Spinal cord (tissue), 10 donors: Measurements from ENCODE around the gene IL17D. TPM values are rescaled to one million over a fixed set of nuclear protein-coding genes. Genes with fewer than 3 reads are reported as not detected.
A peak's percentile ranks its signal among the peaks of the same experiment; 100 is the strongest.

Experiments
- DNase-seq, 6 donors: peaks; one replicate each; pipeline versions ENCODE4 v3.0.0 to v3.0.0-alpha.2; 2013 to 2015; ENCODE audit warnings: low spot score in 6 of 6, low read depth in 4 of 6
- H3K27ac ChIP-seq: one replicate; pipeline ENCODE4 v1.5.1; 2013; ENCODE audit warnings: low read depth, low read length, control low read depth
- H3K27me3 ChIP-seq: one replicate; pipeline ENCODE4 v1.6.1; 2013; ENCODE audit warnings: low read length; ENCODE audit not compliant: control insufficient read depth, insufficient read depth
- H3K36me3 ChIP-seq: one replicate; pipeline ENCODE4 v1.6.1; 2013; ENCODE audit warnings: low read length; ENCODE audit not compliant: control insufficient read depth, insufficient read depth
- H3K4me1 ChIP-seq: one replicate; pipeline ENCODE4 v1.6.1; 2013; ENCODE audit warnings: low read length; ENCODE audit not compliant: control insufficient read depth, insufficient read depth
- H3K4me3 ChIP-seq: one replicate; pipeline ENCODE4 v1.5.1; 2013; ENCODE audit warnings: low read depth, low read length, control low read depth
- H3K9me3 ChIP-seq: one replicate; pipeline ENCODE4 v1.6.1; 2013; ENCODE audit warnings: low read length; ENCODE audit not compliant: control insufficient read depth, insufficient read depth
- WGBS: methylation state at CpG from one replicate; pipeline ENCODE4 v1.1.5; 2013; ENCODE audit warnings: missing lambda C conversion rate; ENCODE audit not compliant: insufficient coverage; 5-methylcytosine and 5-hydroxymethylcytosine counted together
- polyA plus RNA-seq, 2 donors: library from polyadenylated mRNA; unstranded; fragments of 120-200 nt; gene quantifications; one replicate each; pipeline ENCODE4 v1.2.1, GENCODE V29; 2013; ENCODE audit not compliant: insufficient read length in 2 of 2
- total RNA-seq, 2 donors: library from RNA; depleted of rRNA in 1 of 2; stranded (reverse); fragments of 120-200 nt in 1 of 2; fragments of >200 nt in 1 of 2; gene quantifications; one replicate each; pipeline versions ENCODE4 v1.2.3 to v1.2.4, GENCODE V29; 2013 to 2014
- donor health status: healthy.

Gene IL17D
- total and polyA plus RNA-seq, 4 donors: 19.8 to 94.7 (median 53.4) TPM

DNA sequence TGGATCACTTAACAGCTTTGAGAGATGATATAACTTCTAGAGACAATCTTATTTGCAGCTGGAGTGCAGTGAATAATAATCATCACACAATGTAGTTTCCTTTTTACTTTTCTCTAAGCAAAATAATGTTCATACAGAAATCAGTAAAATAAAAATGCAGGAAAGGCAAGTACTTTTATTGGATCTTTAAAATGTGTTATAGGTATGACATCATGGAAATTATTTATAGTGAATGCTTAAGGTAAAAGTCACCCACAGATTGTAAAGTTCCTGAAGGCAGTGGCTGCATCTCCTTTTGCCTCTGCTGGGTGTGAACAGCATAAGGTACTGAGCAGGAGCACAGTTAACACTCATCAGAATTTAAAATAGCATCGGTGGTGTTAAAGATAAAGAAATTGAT is 17.3 kb upstream of the IL17D start:
- H3K4me1 ChIP-seq: peaks cover 5% of the 10 kb centered on the region
- WGBS: no CpG with 5 or more reads among the region's 1 CpG
- no peak overlapping the region for H3K4me3 ChIP-seq
- peaks cover 3% of the 10 kb centered on the region for H3K36me3 ChIP-seq
- no peak for DNase-seq
- no peaks in the 10 kb centered on the region for H3K27me3 ChIP-seq
- H3K27ac ChIP-seq: no peak overlapping the region
- no peaks in the 10 kb centered on the region for H3K9me3 ChIP-seq

DNA sequence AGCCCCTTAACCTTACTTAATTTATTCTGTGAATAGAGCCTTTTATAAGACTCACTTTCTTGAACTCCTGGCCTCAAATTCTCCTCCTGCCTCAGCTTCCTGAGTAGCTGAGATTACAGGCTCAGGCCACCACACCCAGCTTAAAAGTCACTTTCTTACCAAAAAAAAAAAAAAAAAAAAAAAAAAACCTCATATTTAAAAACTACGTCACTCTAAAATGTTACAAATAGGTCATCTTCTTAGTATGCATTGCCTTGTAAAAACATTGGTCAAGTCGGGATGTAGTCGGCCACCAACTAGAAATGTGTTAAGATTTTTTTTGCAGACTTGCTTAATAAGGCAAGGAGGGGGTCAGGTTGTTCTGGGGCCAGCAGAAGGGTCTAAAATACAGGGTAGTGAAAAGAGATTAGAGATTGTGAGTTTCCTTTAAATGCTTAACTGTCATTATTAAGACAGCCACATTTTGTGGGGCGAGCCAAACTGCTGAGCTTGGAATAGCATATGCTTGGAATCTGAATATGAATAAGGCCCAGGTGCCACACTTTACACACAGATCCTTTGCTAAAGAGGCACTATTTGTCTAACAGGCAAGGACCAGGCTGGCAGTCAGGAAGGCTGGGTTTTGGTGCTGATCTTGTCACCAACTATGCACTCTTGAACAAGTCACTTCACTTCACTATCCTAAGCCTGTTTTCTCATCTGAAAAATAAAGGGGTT is 16.5 kb upstream of the IL17D start:
- WGBS: 29% methylated on average over 2 of the region's 4 CpGs
- no peak for DNase-seq
- peaks cover 3% of the 10 kb centered on the region for H3K36me3 ChIP-seq
- H3K4me1 ChIP-seq: peaks cover 5% of the 10 kb centered on the region
- no peaks in the 10 kb centered on the region for H3K9me3 ChIP-seq
- H3K4me3 ChIP-seq: no peak overlapping the region
- H3K27ac ChIP-seq: no peak overlapping the region
- no peaks in the 10 kb centered on the region for H3K27me3 ChIP-seq

DNA sequence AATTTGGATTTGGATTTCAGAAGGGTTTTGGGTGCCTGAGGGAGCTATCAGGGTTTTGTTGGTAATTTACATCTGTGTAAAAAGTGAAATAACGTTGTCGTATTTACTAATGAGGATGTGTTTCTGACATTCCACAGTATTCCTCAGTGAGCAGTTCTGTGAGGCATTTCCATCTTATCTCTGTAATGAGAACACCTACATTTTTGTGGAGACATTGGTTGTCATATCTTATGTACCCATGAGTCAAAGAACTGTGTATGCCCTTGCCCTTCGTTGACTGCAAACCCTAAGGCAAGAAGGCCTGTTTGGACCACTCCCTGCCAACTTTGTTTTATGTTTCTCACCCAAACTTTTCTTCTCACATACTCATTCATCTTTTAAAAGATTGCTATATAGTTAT is 14.2 kb upstream of the IL17D start:
- no peaks in the 10 kb centered on the region for H3K27me3 ChIP-seq
- no peaks in the 10 kb centered on the region for H3K9me3 ChIP-seq
- no peak overlapping the region for H3K27ac ChIP-seq
- H3K4me1 ChIP-seq: peaks cover 5% of the 10 kb centered on the region
- H3K36me3 ChIP-seq: peaks cover 3% of the 10 kb centered on the region
- no CpG with 5 or more reads among the region's 3 CpGs for WGBS
- DNase-seq: no peak
- no peak overlapping the region for H3K4me3 ChIP-seq

- no CpG with 5 or more reads among the region's 4 CpGs for WGBS
- DNase-seq: no peak
- Histone ChIP-seq H3K36me3 (peaks cover 3% of the 10 kb centered on the region), H3K9me3 (no peaks in the 10 kb centered on the region), H3K27me3 (no peaks in the 10 kb centered on the region), H3K27ac (no peak overlapping the region), H3K4me1 (no peaks in the 10 kb centered on the region), H3K4me3 (no peak overlapping the region)
These were observed 11.9 kb upstream of the IL17D start for GRCh38 chr13:20691616-20692015.

DNA sequence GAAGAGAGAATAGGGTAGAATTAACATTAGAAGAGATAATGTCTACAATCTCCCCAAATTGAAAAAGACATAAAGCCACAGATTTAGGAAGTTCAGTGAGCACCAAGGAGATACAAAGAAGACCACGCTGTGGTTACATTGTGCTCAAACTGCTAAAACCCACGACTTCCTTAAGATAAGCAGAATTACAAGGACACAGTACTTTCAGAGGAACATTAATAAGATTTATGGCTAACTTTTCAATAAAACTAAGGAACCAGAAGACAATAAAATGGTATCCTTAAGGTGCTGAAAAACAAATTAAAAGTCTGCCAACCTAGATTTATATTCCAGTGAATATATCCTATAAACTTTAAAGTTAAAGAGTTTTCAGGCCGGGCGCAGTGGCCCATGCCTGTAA is 7.4 kb upstream of the IL17D start:
- Histone ChIP-seq H3K27ac (no peak overlapping the region), H3K27me3 (no peaks in the 10 kb centered on the region), H3K36me3 (no peaks in the 10 kb centered on the region), H3K4me3 (no peak overlapping the region), H3K9me3 (no peaks in the 10 kb centered on the region), H3K4me1 (peaks cover under 1% of the 10 kb centered on the region)
- WGBS: 80% methylated on average over 2 of the region's 4 CpGs
- DNase-seq: no peak

- 94% methylated on average over 4 of the region's 9 CpGs for WGBS
These were observed 3.8 kb upstream of the IL17D start for GRCh38 chr13:20699715-20700114.

DNA sequence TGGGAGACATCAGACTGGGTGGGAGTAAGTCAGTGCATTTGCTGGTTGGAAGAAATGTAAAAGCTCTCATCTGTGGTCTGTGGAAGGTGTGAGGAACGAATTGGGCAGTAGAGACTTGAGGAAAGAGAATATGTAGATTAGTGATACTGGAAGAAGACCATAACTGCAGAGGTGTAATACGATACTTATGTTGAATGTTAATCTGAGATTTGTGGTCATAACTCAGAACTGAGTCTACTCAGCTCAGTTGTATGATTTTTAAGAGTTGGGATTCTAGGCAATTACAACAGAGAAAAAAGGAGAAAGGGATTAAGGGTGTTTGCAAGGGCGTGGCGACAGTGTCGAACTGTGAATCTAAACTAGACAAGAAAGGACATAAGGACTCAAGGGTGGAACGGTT is 3.2 kb upstream of the IL17D start:
- Histone ChIP-seq H3K4me3 (no peak overlapping the region), H3K9me3 (no peaks in the 10 kb centered on the region), H3K27ac (no peak overlapping the region), H3K36me3 (no peaks in the 10 kb centered on the region), H3K4me1 (peaks cover 10% of the 10 kb centered on the region), H3K27me3 (no peaks in the 10 kb centered on the region)
- no peak for DNase-seq
- 99% methylated on average over 6 of the region's 6 CpGs for WGBS

More at GRCh38 chr13:20699715-20700114, 3.8 kb upstream of the IL17D start:
- no peaks in the 10 kb centered on the region for H3K9me3 ChIP-seq
- H3K27ac ChIP-seq: no peak overlapping the region
- H3K4me1 ChIP-seq: peaks cover 6% of the 10 kb centered on the region
- H3K36me3 ChIP-seq: no peaks in the 10 kb centered on the region
- H3K4me3 ChIP-seq: no peak overlapping the region
- no peak for DNase-seq
- H3K27me3 ChIP-seq: no peaks in the 10 kb centered on the region

GRCh38 chr13:20701461-20701860 is 2.0 kb upstream of the IL17D start:
- DNase-seq: no peak
- WGBS: no CpG with 5 or more reads among the region's 3 CpGs
- H3K36me3 ChIP-seq: peaks cover 3% of the 10 kb centered on the region
- H3K9me3 ChIP-seq: no peaks in the 10 kb centered on the region
- H3K4me3 ChIP-seq: no peak overlapping the region
- peaks cover 10% of the 10 kb centered on the region for H3K4me1 ChIP-seq
- H3K27me3 ChIP-seq: no peaks in the 10 kb centered on the region
- no peak overlapping the region for H3K27ac ChIP-seq

DNA sequence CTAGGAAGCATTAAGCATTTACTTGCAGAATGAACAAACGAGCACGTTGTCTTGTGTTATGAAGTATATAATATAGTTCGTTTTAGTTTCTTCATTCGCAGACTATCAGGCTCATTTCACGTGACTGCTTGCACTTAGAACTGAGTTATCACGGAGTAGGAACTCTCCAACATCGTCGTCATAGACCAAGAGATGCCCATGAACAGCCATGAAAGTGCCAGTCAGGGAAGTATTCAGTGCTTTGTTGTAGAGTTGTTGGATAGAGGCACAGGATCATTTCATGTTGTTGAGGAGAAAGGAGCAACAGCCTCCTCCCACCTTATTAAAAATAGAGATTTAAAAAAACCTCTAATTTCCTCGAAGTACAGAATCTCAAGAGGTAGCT is 977 bp upstream of the IL17D start:
- peak overlapping the region; percentile 61 for H3K4me3 ChIP-seq
- WGBS: 20% methylated on average over 1 of the region's 9 CpGs
- H3K27me3 ChIP-seq: no peaks in the 10 kb centered on the region

DNA sequence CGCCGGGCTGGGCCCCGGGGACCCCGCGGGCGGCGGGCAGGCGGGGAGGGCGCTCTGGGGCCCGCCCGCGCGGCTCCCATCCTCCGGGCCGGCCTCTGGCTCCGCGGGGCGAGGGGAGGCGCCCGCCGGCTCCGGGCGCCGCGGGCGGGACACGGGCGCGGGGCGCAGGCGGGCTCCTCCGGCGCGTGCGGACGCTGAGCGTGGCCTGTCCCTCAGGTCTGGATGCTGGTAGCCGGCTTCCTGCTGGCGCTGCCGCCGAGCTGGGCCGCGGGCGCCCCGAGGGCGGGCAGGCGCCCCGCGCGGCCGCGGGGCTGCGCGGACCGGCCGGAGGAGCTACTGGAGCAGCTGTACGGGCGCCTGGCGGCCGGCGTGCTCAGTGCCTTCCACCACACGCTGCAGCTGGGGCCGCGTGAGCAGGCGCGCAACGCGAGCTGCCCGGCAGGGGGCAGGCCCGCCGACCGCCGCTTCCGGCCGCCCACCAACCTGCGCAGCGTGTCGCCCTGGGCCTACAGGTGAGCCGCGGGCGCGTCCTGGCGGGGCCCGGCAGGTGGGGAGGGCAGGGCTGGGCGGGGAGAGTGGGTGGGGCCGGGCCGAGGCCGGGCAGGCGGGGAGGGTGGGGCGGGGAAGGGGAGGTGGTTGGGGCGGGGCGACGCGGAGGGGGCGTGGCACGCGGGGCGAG is 420 bp downstream of the IL17D start:
- Histone ChIP-seq H3K36me3 (peaks cover 11% of the 10 kb centered on the region), H3K4me3 (peak overlapping the region; percentile 5), H3K27ac (no peak overlapping the region), H3K4me1 (peaks cover 10% of the 10 kb centered on the region), H3K9me3 (no peaks in the 10 kb centered on the region), H3K27me3 (no peaks in the 10 kb centered on the region)
- under 1% methylated on average over 78 of the region's 98 CpGs for WGBS
- peak in 3 of 6 donors; percentile 51 to 88 (median 88) for DNase-seq

More for the DNA sequence above, 977 bp upstream of the IL17D start:
- Histone ChIP-seq H3K9me3 (no peaks in the 10 kb centered on the region), H3K4me1 (peaks cover 10% of the 10 kb centered on the region), H3K36me3 (peaks cover 9% of the 10 kb centered on the region), H3K27ac (peak overlapping the region; percentile 83)
- peak in 2 of 6 donors; percentile 55 to 61 for DNase-seq
